ENCODE measurements around the gene CORO6. TPM values are rescaled to one million over a fixed set of nuclear protein-coding genes. Genes with fewer than 3 reads are reported as not detected.

Gene CORO6
- total RNA-seq, 1 donor from 2014 or later: 28.7 TPM

DNA sequence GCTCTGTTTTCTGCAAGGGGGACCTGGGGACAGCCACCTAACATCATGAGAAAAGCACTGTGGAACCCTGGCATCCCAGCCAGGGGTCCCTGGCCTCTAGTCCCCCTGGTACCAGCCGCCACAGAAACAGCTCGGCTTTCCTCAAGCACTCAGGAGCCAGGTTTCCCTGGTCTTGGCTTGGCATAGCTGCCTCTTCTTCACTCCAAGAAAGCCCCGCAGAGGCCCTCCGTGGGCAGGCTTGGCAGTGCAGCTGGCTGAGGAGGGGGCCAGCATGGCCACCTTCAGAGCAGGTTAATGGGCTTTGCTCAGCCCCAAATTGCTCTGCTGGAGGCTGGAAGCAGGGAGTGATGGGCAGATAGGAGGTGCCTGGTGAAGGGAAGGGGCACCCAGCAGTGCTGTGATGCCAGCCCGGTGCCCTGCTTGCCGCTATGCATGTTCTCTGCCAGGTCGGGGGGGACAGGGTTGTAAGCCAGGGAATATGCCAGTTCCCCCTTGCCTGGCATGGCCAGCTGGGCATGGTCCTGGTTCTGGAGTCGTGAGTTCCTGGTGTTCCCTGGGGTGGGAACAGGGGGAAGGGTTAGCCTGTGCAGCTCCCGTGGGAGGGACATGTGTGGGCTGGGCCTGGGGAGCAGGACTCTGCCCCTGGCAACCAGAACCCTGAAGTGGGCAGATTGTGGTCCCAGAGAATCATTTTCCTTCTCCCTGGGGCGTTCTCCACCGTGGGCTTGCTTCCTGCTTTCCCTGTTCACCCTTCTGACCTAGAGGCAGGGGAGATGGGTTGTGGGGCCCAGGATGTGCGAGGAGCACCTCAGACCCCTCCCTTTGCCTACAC lies 26.6 kb downstream of the CORO6 start:
- no peak overlapping the region for H3K4me3 ChIP-seq (ENCODE audit: low read depth, low read length)
- TF ChIP-seq, protein P1, sequence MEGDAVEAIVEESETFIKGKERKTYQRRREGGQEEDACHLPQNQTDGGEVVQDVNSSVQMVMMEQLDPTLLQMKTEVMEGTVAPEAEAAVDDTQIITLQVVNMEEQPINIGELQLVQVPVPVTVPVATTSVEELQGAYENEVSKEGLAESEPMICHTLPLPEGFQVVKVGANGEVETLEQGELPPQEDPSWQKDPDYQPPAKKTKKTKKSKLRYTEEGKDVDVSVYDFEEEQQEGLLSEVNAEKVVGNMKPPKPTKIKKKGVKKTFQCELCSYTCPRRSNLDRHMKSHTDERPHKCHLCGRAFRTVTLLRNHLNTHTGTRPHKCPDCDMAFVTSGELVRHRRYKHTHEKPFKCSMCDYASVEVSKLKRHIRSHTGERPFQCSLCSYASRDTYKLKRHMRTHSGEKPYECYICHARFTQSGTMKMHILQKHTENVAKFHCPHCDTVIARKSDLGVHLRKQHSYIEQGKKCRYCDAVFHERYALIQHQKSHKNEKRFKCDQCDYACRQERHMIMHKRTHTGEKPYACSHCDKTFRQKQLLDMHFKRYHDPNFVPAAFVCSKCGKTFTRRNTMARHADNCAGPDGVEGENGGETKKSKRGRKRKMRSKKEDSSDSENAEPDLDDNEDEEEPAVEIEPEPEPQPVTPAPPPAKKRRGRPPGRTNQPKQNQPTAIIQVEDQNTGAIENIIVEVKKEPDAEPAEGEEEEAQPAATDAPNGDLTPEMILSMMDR (conservative IDR thresholded peaks at IDR 0.05; ENCODE audit: low read depth, low read length): no peak
- DNase-seq (ENCODE audit: low read depth): no peak

DNA sequence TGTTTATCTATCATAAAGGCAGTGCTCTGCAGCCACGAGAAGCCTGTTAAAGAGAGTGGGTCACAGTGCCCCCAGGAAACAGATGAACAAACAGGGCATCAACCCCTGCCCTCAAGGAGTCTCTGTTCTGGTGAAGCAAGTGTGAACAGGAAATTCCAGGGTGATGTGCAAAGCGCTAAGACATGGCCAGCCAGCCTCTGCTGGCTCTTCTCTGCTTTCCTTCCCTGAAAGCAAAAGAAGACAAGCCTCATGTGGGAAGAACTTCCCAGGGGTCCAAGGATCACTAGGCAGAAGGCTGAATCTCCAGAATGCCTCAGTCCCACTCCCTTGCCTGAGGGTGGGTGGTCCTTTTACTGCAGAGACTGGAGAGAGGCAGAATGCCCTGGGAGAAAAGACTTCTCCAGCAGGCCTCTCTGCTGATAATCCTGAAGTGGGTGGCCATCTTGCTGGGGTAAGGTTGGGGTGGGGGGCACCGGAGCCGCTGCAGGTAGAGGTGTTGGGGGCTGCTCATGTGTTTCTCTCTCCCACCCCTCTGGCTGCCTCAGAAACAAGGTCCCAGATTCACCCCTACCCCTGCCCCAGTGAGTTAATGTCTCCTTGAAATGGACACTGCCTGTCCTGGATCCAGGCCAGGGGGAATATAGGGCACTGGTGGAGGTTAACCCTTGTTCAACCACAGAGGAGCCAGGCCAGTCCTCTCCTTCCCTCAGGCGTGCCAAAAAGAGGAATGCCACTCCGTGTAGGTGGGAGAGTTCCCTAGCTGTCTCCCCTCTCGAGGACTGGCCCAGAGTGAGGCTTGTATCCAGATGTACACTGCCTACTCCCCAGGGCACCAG lies 27.4 kb downstream of the CORO6 start:
- H3K4me3 ChIP-seq (ENCODE audit: low read depth, low read length): no peak overlapping the region
- DNase-seq (ENCODE audit: low read depth): no peak
- TF ChIP-seq, protein P1 (conservative IDR thresholded peaks at IDR 0.05; ENCODE audit: low read depth, low read length): no peak

- TF ChIP-seq, protein P1 (conservative IDR thresholded peaks at IDR 0.05; ENCODE audit: low read depth, low read length): no peak
- no peak overlapping the region for H3K4me3 ChIP-seq (ENCODE audit: low read depth, low read length)
- no peak for DNase-seq (ENCODE audit: low read depth)
These were observed 28.1 kb downstream of the CORO6 start for GRCh38 chr17:29594519-29595090.

GRCh38 chr17:29593591-29594518 lies 28.9 kb downstream of the CORO6 start:
- DNase-seq (ENCODE audit: low read depth): no peak
- TF ChIP-seq, protein P1 (conservative IDR thresholded peaks at IDR 0.05; ENCODE audit: low read depth, low read length): peak; percentile 34
- peak overlapping the region; percentile 63 for H3K4me3 ChIP-seq (ENCODE audit: low read depth, low read length)

GRCh38 chr17:29592850-29593551 lies 29.7 kb downstream of the CORO6 start, which contains the start of gene ANKRD13B:
Gene ANKRD13B, plus strand, starts transcription at chr17:29593132. Its CDS starts 490 bp downstream, at chr17:29593622.
- H3K4me3 ChIP-seq (ENCODE audit: low read depth, low read length): peak within 1 kb of the TSS; percentile 63
- no peak for DNase-seq (ENCODE audit: low read depth)
- TF ChIP-seq, protein P1 (conservative IDR thresholded peaks at IDR 0.05; ENCODE audit: low read depth, low read length): no peak

Data from epithelial cell of proximal tubule (primary cell).